A673 (cell line): ENCODE results near the gene TNFRSF4.

Source experiments
- CTCF ChIP-seq: fragments of 300-800, 200-600 bp; sonication (generic); conservative IDR thresholded peaks from 2 replicates; pipeline ENCODE4 v1.5.1; 2017; ENCODE audit warnings: low read depth, mild to moderate bottlenecking, antibody characterized with exemption, low read length, moderate library complexity, mixed read lengths
- EZH2 ChIP-seq: fragments of 200-600 bp; sonication (generic); IDR thresholded peaks from 2 replicates; pipeline ENCODE4 v1.6.1; 2017; ENCODE audit warnings: borderline replicate concordance, low read depth, mild to moderate bottlenecking, mixed read lengths, antibody characterized with exemption, low read length; ENCODE audit not compliant: poor library complexity, severe bottlenecking

GRCh38 chr1:1197188-1197500 is 16.8 kb downstream of the TNFRSF4 start:
- TF ChIP-seq CTCF (no peak), EZH2 (no peak)
